H9 (cell line): Measurements from ENCODE around the gene MAGI1. TPM values are rescaled to one million over a fixed set of nuclear protein-coding genes. Genes with fewer than 3 reads are reported as not detected.

ENCODE experiments used
- DNase-seq: peaks from one replicate; pipeline ENCODE4 v3.0.0-alpha.2; 2017
- H2AFZ ChIP-seq: one replicate; pipeline ENCODE4 v1.6.1; 2013; ENCODE audit warnings: mild to moderate bottlenecking, low read length, control low read depth, moderate library complexity
- H2AK5ac ChIP-seq: 2 replicates; pipeline ENCODE4 v1.6.1; 2013; ENCODE audit warnings: low read length, control low read depth, mixed read lengths; ENCODE audit not compliant: insufficient read length
- H2BK120ac ChIP-seq: one replicate; pipeline ENCODE4 v1.6.1; 2013; ENCODE audit warnings: low read depth, mild to moderate bottlenecking, low read length, control low read depth, inconsistent platforms; ENCODE audit not compliant: poor library complexity, severe bottlenecking
- H2BK12ac ChIP-seq: 2 replicates; pipeline ENCODE4 v1.6.1; 2013; ENCODE audit warnings: low read length, control low read depth, mixed read lengths, low read depth; ENCODE audit not compliant: insufficient read length
- H2BK15ac ChIP-seq: 2 replicates; pipeline ENCODE4 v1.6.1; 2013; ENCODE audit warnings: low read depth, low read length, control low read depth
- H2BK20ac ChIP-seq: one replicate; pipeline ENCODE4 v1.6.1; 2013; ENCODE audit warnings: low read depth, mild to moderate bottlenecking, low read length, control low read depth, inconsistent platforms; ENCODE audit not compliant: poor library complexity, severe bottlenecking
- H2BK5ac ChIP-seq: 2 replicates; pipeline ENCODE4 v1.6.1; 2013; ENCODE audit warnings: low read length, control low read depth, mixed read lengths; ENCODE audit not compliant: insufficient read length
- H3K14ac ChIP-seq: 2 replicates; pipeline ENCODE4 v1.6.1; 2013; ENCODE audit warnings: low read length, control low read depth; ENCODE audit not compliant: insufficient read depth
- H3K18ac ChIP-seq: 2 replicates; pipeline ENCODE4 v1.6.1; 2013; ENCODE audit warnings: low read depth, mild to moderate bottlenecking, mixed read lengths, low read length, control low read depth; ENCODE audit not compliant: insufficient read length
- H3K23ac ChIP-seq: 2 replicates; pipeline ENCODE4 v1.6.1; 2013; ENCODE audit warnings: low read length, control low read depth, mixed read lengths, low read depth; ENCODE audit not compliant: insufficient read length
- H3K23me2 ChIP-seq: 2 replicates; pipeline ENCODE4 v1.6.1; 2013; ENCODE audit warnings: low read depth, mild to moderate bottlenecking, mixed read lengths, low read length, control low read depth; ENCODE audit not compliant: insufficient read length, poor library complexity, severe bottlenecking
- H3K27ac ChIP-seq: 2 replicates; pipeline ENCODE4 v1.5.1; 2013; ENCODE audit warnings: low read length, control low read depth, mixed read lengths, low read depth; ENCODE audit not compliant: insufficient read length
- H3K27me3 ChIP-seq: 2 replicates; pipeline ENCODE4 v1.6.1; 2013; ENCODE audit warnings: low read length, control low read depth, inconsistent platforms; ENCODE audit not compliant: insufficient read depth
- H3K4ac ChIP-seq: 2 replicates; pipeline ENCODE4 v1.6.1; 2013; ENCODE audit warnings: low read depth, mild to moderate bottlenecking, control low read depth, inconsistent platforms, low read length, moderate library complexity
- H3K4me1 ChIP-seq: 2 replicates; pipeline ENCODE4 v1.6.1; 2013; ENCODE audit warnings: low read length, control low read depth, inconsistent platforms; ENCODE audit not compliant: insufficient read depth
- H3K4me2 ChIP-seq: 2 replicates; pipeline ENCODE4 v1.6.1; 2013; ENCODE audit warnings: low read length, control low read depth, mixed read lengths; ENCODE audit not compliant: insufficient read length, insufficient read depth
- H3K56ac ChIP-seq: 2 replicates; pipeline ENCODE4 v1.6.1; 2013; ENCODE audit warnings: low read depth, mild to moderate bottlenecking, mixed read lengths, low read length, control low read depth; ENCODE audit not compliant: insufficient read length
- H3K79me1 ChIP-seq: 2 replicates; pipeline ENCODE4 v1.6.1; 2013; ENCODE audit warnings: low read depth, mild to moderate bottlenecking, moderate library complexity, low read length, control low read depth, inconsistent platforms; ENCODE audit not compliant: insufficient read depth, poor library complexity, severe bottlenecking
- H3K79me2 ChIP-seq: 2 replicates; pipeline ENCODE4 v1.6.1; 2013; ENCODE audit warnings: low read length, control low read depth, inconsistent platforms; ENCODE audit not compliant: insufficient read depth
- H3K9ac ChIP-seq: 2 replicates; pipeline ENCODE4 v1.6.1; 2013; ENCODE audit warnings: low read length, control low read depth, mixed read lengths; ENCODE audit not compliant: insufficient read length; ENCODE audit errors: extremely low read depth
- H3K9me3 ChIP-seq: one replicate; pipeline ENCODE4 v1.6.1; 2013; ENCODE audit warnings: low read depth, low read length, inconsistent platforms; ENCODE audit not compliant: control insufficient read depth
- H3T11ph ChIP-seq: one replicate; pipeline ENCODE4 v1.6.1; 2013; ENCODE audit warnings: mild to moderate bottlenecking, low read length, control low read depth, inconsistent platforms
- H4K20me1 ChIP-seq: one replicate; pipeline ENCODE4 v1.6.1; 2013; ENCODE audit not compliant: control insufficient read depth, insufficient read length, insufficient read depth
- H4K5ac ChIP-seq: 2 replicates; pipeline ENCODE4 v1.6.1; 2013; ENCODE audit warnings: low read depth, mild to moderate bottlenecking, mixed read lengths, low read length, control low read depth; ENCODE audit not compliant: insufficient read length
- H4K8ac ChIP-seq: replicated peaks from 2 replicates; pipeline ENCODE4 v1.6.1; 2013; ENCODE audit warnings: low read length, control low read depth, mixed read lengths, low read depth; ENCODE audit not compliant: insufficient read length
- H4K91ac ChIP-seq: 2 replicates; pipeline ENCODE4 v1.6.1; 2013; ENCODE audit warnings: low read depth, mild to moderate bottlenecking, moderate library complexity, mixed read lengths, low read length, control low read depth; ENCODE audit not compliant: insufficient read length
- H3K27ac Mint-ChIP-seq, 3 experiments: 2 replicates in 2 of 3; 3 replicates in 1 of 3; pipeline ENCODE4 v1.8.0; 2020 to 2021; ENCODE audit warnings: mixed read lengths in 3 of 3, mild to moderate bottlenecking in 1 of 3, moderate library complexity in 1 of 3
- H3K27me3 Mint-ChIP-seq: 2 replicates; pipeline ENCODE4 v1.8.0; 2021; ENCODE audit warnings: low read depth, mild to moderate bottlenecking, moderate library complexity, mixed read lengths
- H3K36me3 Mint-ChIP-seq, 3 experiments: 2 replicates in 2 of 3; 3 replicates in 1 of 3; pipeline ENCODE4 v1.8.0; 2020 to 2021; ENCODE audit warnings: low read depth in 3 of 3, mixed read lengths in 3 of 3; ENCODE audit not compliant: insufficient read depth in 1 of 3
- H3K4me1 Mint-ChIP-seq, 2 experiments: 2 replicates each; pipeline ENCODE4 v1.8.0; 2020; ENCODE audit warnings: mixed read lengths in 2 of 2
- H3K4me3 Mint-ChIP-seq, 2 experiments: 2 replicates in 1 of 2; 3 replicates in 1 of 2; pipeline ENCODE4 v1.8.0; 2020 to 2021; ENCODE audit warnings: mild to moderate bottlenecking in 2 of 2, mixed read lengths in 2 of 2, moderate library complexity in 1 of 2
- H3K9me3 Mint-ChIP-seq, 2 experiments: 2 replicates in 1 of 2; 3 replicates in 1 of 2; pipeline ENCODE4 v1.8.0; 2020; ENCODE audit warnings: mild to moderate bottlenecking in 2 of 2, mixed read lengths in 2 of 2, moderate library complexity in 1 of 2
- CTCF ChIP-seq: fragments of 200-600 bp; sonication (generic); conservative IDR thresholded peaks from 3 replicates; pipeline ENCODE4 v1.8.0; 2021; ENCODE audit warnings: antibody characterized with exemption, mild to moderate bottlenecking
- total RNA-seq: library from RNA; stranded (reverse); gene quantifications from 2 replicates; pipeline ENCODE4 v1.2.1, GENCODE V29; 2021

MAGI1 gene
- total RNA-seq, 1 experiment from 2014 or later, result 65.7 TPM

GRCh38 chr3:65396078-65396477, 642.6 kb downstream of the MAGI1 start:
- H2BK20ac ChIP-seq, result no peak overlapping the region
- no peak overlapping the region for H3K27ac ChIP-seq
- peaks cover 17% of the 10 kb centered on the region; the same call in 1 of the 2 replicates for H3K4me1 ChIP-seq
- H3K4me2 ChIP-seq, result no peak overlapping the region
- DNase-seq, result no peak
- H3K18ac ChIP-seq, result no peak overlapping the region
- H3K9me3 Mint-ChIP-seq, result no peaks in the 10 kb centered on the region
- H3K4ac ChIP-seq, result no peak overlapping the region
- H3K79me2 ChIP-seq, result no peaks in the 10 kb centered on the region
- H3T11ph ChIP-seq, result no peak overlapping the region
- H3K14ac ChIP-seq, result no peak overlapping the region
- H2BK15ac ChIP-seq, result no peak overlapping the region
- peaks cover 8 to 24% (median 11%) of the 10 kb centered on the region in 3 experiments for H3K36me3 Mint-ChIP-seq
- H3K23ac ChIP-seq, result no peak overlapping the region
- no peaks in the 10 kb centered on the region for H3K27me3 ChIP-seq
- H3K56ac ChIP-seq, result no peak overlapping the region
- no peaks in the 10 kb centered on the region for H3K79me1 ChIP-seq
- H2BK120ac ChIP-seq, result no peak overlapping the region
- no peak overlapping the region for H2BK5ac ChIP-seq
- H4K8ac ChIP-seq, result no peak overlapping the region
- peak overlapping the region in 2 of 3 experiments; percentile 16 to 36; a peak in 2 of 7 replicates for H3K27ac Mint-ChIP-seq
- no peak for TF ChIP-seq CTCF
- H3K23me2 ChIP-seq, result no peaks in the 10 kb centered on the region
- no peak overlapping the region for H3K9ac ChIP-seq
- H3K4me1 Mint-ChIP-seq, result peaks cover 60 to 71% of the 10 kb centered on the region in 2 experiments
- H3K27me3 Mint-ChIP-seq, result no peaks in the 10 kb centered on the region
- no peak overlapping the region for H2AFZ ChIP-seq
- H3K4me3 Mint-ChIP-seq, result no peak overlapping the region
- no peak overlapping the region for H4K91ac ChIP-seq
- H2BK12ac ChIP-seq, result no peak overlapping the region
- H4K5ac ChIP-seq, result no peak overlapping the region
- no peaks in the 10 kb centered on the region for H4K20me1 ChIP-seq
- no peaks in the 10 kb centered on the region for H3K9me3 ChIP-seq
- H2AK5ac ChIP-seq, result no peak overlapping the region
